H1 (cell line): ENCODE results near the gene OLFM2. TPM values are rescaled to one million over a fixed set of nuclear protein-coding genes. Genes with fewer than 3 reads are reported as not detected.

Experiments
- CTCF ChIA-PET: fragments of 300-600 bp; sonication (Branson Sonifier 250); formaldehyde crosslinking; loops from one replicate; lab custom pipeline; 2021; ENCODE audit not compliant: partially characterized antibody; lab: Charles Lee
- POLR2A ChIA-PET: fragments of 300-600 bp; sonication (Branson Sonifier 250); formaldehyde crosslinking; loops from one replicate; lab custom pipeline; 2021; ENCODE audit warnings: inconsistent platforms; ENCODE audit not compliant: partially characterized antibody; lab: Charles Lee
- DNase-seq, 2 experiments: peaks; one replicate each; pipeline versions ENCODE4 v3.0.0 to v3.0.0-alpha.2; 2010 to 2022; ENCODE audit warnings: low spot score in 2 of 2, low read depth in 1 of 2, mixed read lengths in 1 of 2
- FAIRE-seq: peaks from 2 replicates; lab custom pipeline; 2011; peaks lifted over from hg19 to GRCh38; lab: Jason Lieb, UNC
- H2AFZ ChIP-seq: 2 replicates; pipeline ENCODE4 v1.8.1; 2012; ENCODE audit warnings: low read length, inconsistent platforms
- H2AK5ac ChIP-seq: 2 replicates; pipeline ENCODE4 v1.6.1; 2013; ENCODE audit warnings: low read depth, low read length
- H2BK120ac ChIP-seq: replicated peaks from 2 replicates; pipeline ENCODE3; 2013; ENCODE audit warnings: low read depth, low read length, inconsistent platforms
- H2BK12ac ChIP-seq: 2 replicates; pipeline ENCODE4 v1.6.1; 2013; ENCODE audit warnings: low read depth, low read length
- H2BK15ac ChIP-seq: 2 replicates; pipeline ENCODE4 v1.6.1; 2013; ENCODE audit warnings: low read length
- H2BK20ac ChIP-seq: 2 replicates; pipeline ENCODE4 v1.6.1; 2013; ENCODE audit warnings: low read length
- H2BK5ac ChIP-seq: 2 replicates; pipeline ENCODE4 v1.6.1; 2013; ENCODE audit warnings: low read depth, low read length
- H3K14ac ChIP-seq: 2 replicates; pipeline ENCODE4 v1.6.1; 2013; ENCODE audit warnings: inconsistent platforms; ENCODE audit not compliant: insufficient read length
- H3K18ac ChIP-seq: 2 replicates; pipeline ENCODE4 v1.6.1; 2013; ENCODE audit warnings: low read length; ENCODE audit errors: extremely low read depth
- H3K23ac ChIP-seq: 2 replicates; pipeline ENCODE4 v1.6.1; 2013; ENCODE audit warnings: inconsistent platforms; ENCODE audit not compliant: insufficient read length
- H3K23me2 ChIP-seq: 2 replicates; pipeline ENCODE4 v1.6.1; 2013; ENCODE audit warnings: low read depth, low read length
- H3K27ac ChIP-seq: 2 replicates; pipeline ENCODE4 v1.6.1; 2011; ENCODE audit warnings: low read depth, low read length, inconsistent platforms
- H3K27me3 ChIP-seq, 4 experiments: replicated peaks in 1 of 4; 1 replicate in 1 of 4; 2 replicates in 3 of 4; pipeline versions ENCODE4 v1.6.1 to v1.8.1; 2011 to 2013; ENCODE audit warnings: low read length in 3 of 4, mild to moderate bottlenecking in 3 of 4, inconsistent platforms in 2 of 4, mixed read lengths in 2 of 4, moderate library complexity in 1 of 4; ENCODE audit not compliant: control insufficient read depth in 3 of 4, insufficient read depth in 3 of 4; ENCODE audit errors: extremely low read depth in 1 of 4
- H3K36me3 ChIP-seq, 4 experiments: 2 replicates each; pipeline versions ENCODE4 v1.6.1 to v1.8.1; 2011 to 2013; ENCODE audit warnings: mild to moderate bottlenecking in 4 of 4, low read length in 3 of 4, moderate library complexity in 2 of 4, control low read depth in 1 of 4, inconsistent platforms in 1 of 4; ENCODE audit not compliant: insufficient read depth in 4 of 4, control insufficient read depth in 2 of 4
- H3K4ac ChIP-seq: replicated peaks from 2 replicates; pipeline ENCODE3; 2013; ENCODE audit warnings: low read length, low read depth, mixed read lengths, inconsistent platforms; ENCODE audit not compliant: insufficient read length
- H3K4me1 ChIP-seq, 4 experiments: replicated peaks in 1 of 4; 1 replicate in 1 of 4; 2 replicates in 3 of 4; pipeline versions ENCODE4 v1.6.1 to v1.8.1; 2011 to 2013; ENCODE audit warnings: low read length in 3 of 4, inconsistent platforms in 2 of 4, mixed read lengths in 1 of 4; ENCODE audit not compliant: insufficient read depth in 4 of 4, control insufficient read depth in 3 of 4
- H3K4me2 ChIP-seq, 2 experiments: 2 replicates each; pipeline versions ENCODE4 v1.6.1 to v1.8.1; 2011 to 2013; ENCODE audit warnings: low read depth in 2 of 2, low read length in 2 of 2, control low read depth in 1 of 2, inconsistent platforms in 1 of 2, mild to moderate bottlenecking in 1 of 2; ENCODE audit not compliant: insufficient read depth in 1 of 2
- H3K4me3 ChIP-seq, 4 experiments: fragments of 200-600, 300-600 bp in 1 of 4; sonication (generic), shearing (Covaris generic), sonication (Bioruptor Twin) in 1 of 4; 2 replicates each; pipeline versions ENCODE4 v1.5.1 to v1.8.1; 2011 to 2016; ENCODE audit warnings: low read length in 4 of 4, low read depth in 3 of 4, control low read depth in 2 of 4, inconsistent platforms in 2 of 4, mild to moderate bottlenecking in 2 of 4, mixed read lengths in 1 of 4, moderate library complexity in 1 of 4; ENCODE audit not compliant: insufficient read depth in 2 of 4; ENCODE audit errors: extremely low read depth in 1 of 4
- H3K56ac ChIP-seq: replicated peaks from 2 replicates; pipeline ENCODE3; 2013; ENCODE audit warnings: low read depth, mild to moderate bottlenecking, mixed read lengths, low read length, inconsistent platforms; ENCODE audit not compliant: insufficient read length
- H3K79me1 ChIP-seq: 2 replicates; pipeline ENCODE4 v1.6.1; 2013; ENCODE audit warnings: low read depth, low read length, control low read depth
- H3K79me2 ChIP-seq, 2 experiments: 2 replicates each; pipeline versions ENCODE4 v1.6.1 to v1.8.1; 2012 to 2013; ENCODE audit warnings: low read length in 2 of 2, mild to moderate bottlenecking in 2 of 2, inconsistent platforms in 1 of 2; ENCODE audit not compliant: insufficient read depth in 2 of 2, control insufficient read depth in 1 of 2
- H3K9ac ChIP-seq, 4 experiments: replicated peaks in 1 of 4; 1 replicate in 1 of 4; 2 replicates in 3 of 4; pipeline versions ENCODE4 v1.6.1 to v1.8.1; 2011 to 2013; ENCODE audit warnings: low read depth in 3 of 4, low read length in 3 of 4, control low read depth in 2 of 4, mild to moderate bottlenecking in 2 of 4, moderate library complexity in 2 of 4, inconsistent platforms in 1 of 4; ENCODE audit errors: extremely low read depth in 1 of 4
- H3K9me3 ChIP-seq, 2 experiments: 2 replicates each; pipeline versions ENCODE4 v1.6.1 to v1.8.1; 2012 to 2013; ENCODE audit warnings: mild to moderate bottlenecking in 2 of 2, moderate library complexity in 2 of 2, control low read depth in 1 of 2, inconsistent platforms in 1 of 2, low read depth in 1 of 2, low read length in 1 of 2, mixed read lengths in 1 of 2; ENCODE audit not compliant: insufficient read depth in 2 of 2
- H4K20me1 ChIP-seq, 2 experiments: replicated peaks in 1 of 2; 2 replicates each; pipeline versions ENCODE3 to v1.8.1; 2011 to 2013; ENCODE audit warnings: inconsistent platforms in 2 of 2, low read length in 2 of 2, mild to moderate bottlenecking in 1 of 2; ENCODE audit not compliant: insufficient read depth in 2 of 2, control insufficient read depth in 1 of 2
- H4K5ac ChIP-seq: 2 replicates; pipeline ENCODE4 v1.6.1; 2013; ENCODE audit warnings: low read length, low read depth, mixed read lengths, inconsistent platforms; ENCODE audit not compliant: insufficient read length
- H4K8ac ChIP-seq: 2 replicates; pipeline ENCODE4 v1.8.0; 2013; ENCODE audit warnings: mild to moderate bottlenecking, moderate library complexity, low read length, inconsistent platforms; ENCODE audit not compliant: insufficient read depth; ENCODE audit errors: extremely low read depth
- H4K91ac ChIP-seq: replicated peaks from 2 replicates; pipeline ENCODE3; 2013; ENCODE audit warnings: low read length, mixed read lengths, inconsistent platforms; ENCODE audit not compliant: insufficient read length
- BRCA1 ChIP-seq: IDR thresholded peaks from 2 replicates; pipeline ENCODE4 v1.6.1; 2012; ENCODE audit warnings: low read depth, low read length, improper control_type of control experiment
- CREB1 ChIP-seq: IDR thresholded peaks from 2 replicates; pipeline ENCODE4 v1.6.1; 2012; ENCODE audit warnings: inconsistent platforms
- CTBP2 ChIP-seq: IDR thresholded peaks from 2 replicates; pipeline ENCODE4 v1.7.0; 2011; ENCODE audit warnings: borderline replicate concordance, mild to moderate bottlenecking, moderate library complexity, mixed read lengths, low read length; ENCODE audit not compliant: insufficient read depth, insufficient read length
- JUN ChIP-seq: IDR thresholded peaks from 2 replicates; pipeline ENCODE4 v1.6.1; 2011; ENCODE audit warnings: low read depth, mild to moderate bottlenecking, improper control_type of control experiment, low read length
- JUND ChIP-seq: IDR thresholded peaks from 2 replicates; pipeline ENCODE4 v1.6.1; 2011; ENCODE audit warnings: mild to moderate bottlenecking, improper control_type of control experiment, low read length
- RAD21 ChIP-seq, 2 experiments: IDR thresholded peaks in 1 of 2; conservative IDR thresholded peaks in 1 of 2; 2 replicates each; pipeline ENCODE4 v1.6.1; 2011; ENCODE audit warnings: low read depth in 2 of 2, low read length in 2 of 2, improper control_type of control experiment in 1 of 2, inconsistent platforms in 1 of 2, mild to moderate bottlenecking in 1 of 2, moderate library complexity in 1 of 2
- SIX5 ChIP-seq: IDR thresholded peaks from 2 replicates; pipeline ENCODE4 v1.6.1; 2011; ENCODE audit warnings: mild to moderate bottlenecking, low read depth, low read length
- WGBS, 2 experiments: shearing (Covaris generic) in 1 of 2; methylation state at CpG; one replicate each; pipeline versions ENCODE4 v1.1.6 to v1.1.7; 2013 to 2015; ENCODE audit warnings: low lambda C conversion rate in 2 of 2, mixed read lengths in 2 of 2, inconsistent platforms in 1 of 2, low coverage in 1 of 2, missing lambda C conversion rate in 1 of 2; ENCODE audit not compliant: insufficient replicate concordance in 2 of 2, insufficient coverage in 1 of 2, insufficient read length in 1 of 2; ENCODE audit errors: extremely low coverage in 1 of 2, missing lambda C conversion rate in 1 of 2; 5-methylcytosine and 5-hydroxymethylcytosine counted together
- polyA plus RNA-seq, 7 experiments: library from polyadenylated mRNA; depleted of rRNA in 3 of 7; stranded (reverse) in 5 of 7; unstranded in 2 of 7; fragments of >200 nt in 5 of 7; fragments of 200-250 nt in 2 of 7; gene quantifications; 1 replicate in 5 of 7; 2 replicates in 1 of 7; 4 replicates in 1 of 7; pipeline versions ENCODE4 v1.2.1 to v1.2.3, GENCODE V29; 2011 to 2013; ENCODE audit warnings: missing spikeins in 2 of 7, mixed read lengths in 2 of 7
- total RNA-seq: library from RNA; stranded (reverse); fragmentation: NEBNext Ultra II Directional; extraction: Animal tissue kit (Norgen Biotek cat#: 25700); gene quantifications from 2 replicates; pipeline ENCODE4 v1.2.1, GENCODE V29; 2021
- TF ChIP-seq, protein P1 (sequence below), 3 experiments: IDR thresholded peaks; 1 replicate in 2 of 3; 2 replicates in 1 of 3; pipeline versions ENCODE4 v1.5.1 to v1.6.1; 2011; ENCODE audit warnings: low read length in 3 of 3, mild to moderate bottlenecking in 3 of 3, inconsistent platforms in 2 of 3, low read depth in 1 of 3, moderate library complexity in 1 of 3; ENCODE audit not compliant: insufficient read depth in 1 of 3; ENCODE audit errors: control extremely low read depth in 1 of 3
- TF ChIP-seq, protein P2 (sequence below): IDR thresholded peaks from 2 replicates; pipeline ENCODE4 v1.6.1; 2012; ENCODE audit warnings: inconsistent platforms

OLFM2 gene
- total and polyA plus RNA-seq, 2 of the 8 experiments (the other 6 are each of a cell fraction or from before 2014, with no cell fraction given), result 68.2 to 151 TPM

DNA sequence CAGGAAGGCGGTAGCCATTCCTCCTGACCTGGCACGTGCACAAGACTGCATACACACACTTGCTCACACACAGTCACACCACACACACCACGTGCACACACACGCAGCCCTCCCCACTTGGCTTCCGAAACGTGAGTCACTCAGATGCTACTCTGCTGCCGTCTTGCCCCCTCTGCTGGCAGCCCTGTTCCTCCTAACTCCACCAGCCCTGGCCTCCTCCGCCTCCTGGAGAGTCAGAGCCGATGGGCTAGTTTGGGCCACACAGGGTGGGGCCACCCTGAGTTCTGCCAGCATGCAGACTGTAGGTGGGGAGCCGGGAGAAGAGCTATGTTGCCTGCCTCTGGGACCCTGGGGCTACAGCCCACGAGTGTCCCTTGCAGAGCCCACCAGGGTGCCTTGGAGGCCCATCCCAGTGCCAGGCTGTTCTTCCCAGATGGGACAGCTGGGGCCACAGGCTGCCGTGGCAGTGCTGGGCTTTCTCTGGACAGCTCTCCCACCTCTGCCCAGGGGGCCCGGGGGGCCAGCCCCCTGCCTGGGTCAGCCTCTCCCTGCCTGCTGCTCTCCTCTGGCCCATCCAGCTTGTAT, 89.1 kb downstream of the OLFM2 start:
- no peak overlapping the region for H3K4me3 ChIP-seq
- H4K8ac ChIP-seq, result no peak overlapping the region
- H3K23me2 ChIP-seq, result no peaks in the 10 kb centered on the region
- no peak overlapping the region for H3K27ac ChIP-seq
- H3K27me3 ChIP-seq, result no peaks in the 10 kb centered on the region
- H4K91ac ChIP-seq, result no peak overlapping the region
- no peak overlapping the region for H2BK120ac ChIP-seq
- H4K5ac ChIP-seq, result no peak overlapping the region
- H3K23ac ChIP-seq, result no peak overlapping the region
- H2AK5ac ChIP-seq, result no peak overlapping the region
- no peak overlapping the region for H3K9ac ChIP-seq
- no peak overlapping the region for H2BK12ac ChIP-seq
- peaks cover 14 to 34% of the 10 kb centered on the region in 2 experiments for H4K20me1 ChIP-seq
- no peaks in the 10 kb centered on the region for H3K79me2 ChIP-seq
- no peak overlapping the region for H3K4ac ChIP-seq
- FAIRE-seq (peak; percentile 19), DNase-seq (peak; percentile 51 to 79)
- no peak overlapping the region for H3K4me2 ChIP-seq
- H3K14ac ChIP-seq, result no peak overlapping the region
- 66% methylated on average over 13 of the region's 13 CpGs; no CpG with 5 or more reads in 1 of the 2 experiments for WGBS, 2 experiments
- no peak overlapping the region for H3K56ac ChIP-seq
- no peaks in the 10 kb centered on the region for H3K9me3 ChIP-seq
- ChIA-PET POLR2A (interaction anchor here (0.9 to 1.6 kb wide), 3 partner anchors 15 to 69 kb away, joined by 3 read pairs; no protein-coding TSS in a partner anchor), CTCF (interaction anchor here (0.5 to 2.5 kb wide), 21 partner anchors 8 to 288 kb away, joined by 3 to 18 read pairs (median 4); partner anchors contain the start of gene PIN1)
- H3K4me1 ChIP-seq, result peaks cover 0 to 16% (median 9%) of the 10 kb centered on the region in 4 experiments; a peak in 6 of 7 replicates
- H2BK20ac ChIP-seq, result no peak overlapping the region
- no peak overlapping the region; the same call in 1 of the 2 replicates for H2BK5ac ChIP-seq
- H2BK15ac ChIP-seq, result no peak overlapping the region
- H3K36me3 ChIP-seq, result peaks cover 1 to 12% (median 3%) of the 10 kb centered on the region in 4 experiments; a peak in 6 of 8 replicates
- H3K18ac ChIP-seq, result no peak overlapping the region; the same call in 1 of the 2 replicates
- no peak overlapping the region for H2AFZ ChIP-seq
- H3K79me1 ChIP-seq, result no peaks in the 10 kb centered on the region; the same call in 1 of the 2 replicates
- no peak for TF ChIP-seq BRCA1
- no peak for TF ChIP-seq SIX5
- no peak for TF ChIP-seq JUN
- TF ChIP-seq, protein P1, sequence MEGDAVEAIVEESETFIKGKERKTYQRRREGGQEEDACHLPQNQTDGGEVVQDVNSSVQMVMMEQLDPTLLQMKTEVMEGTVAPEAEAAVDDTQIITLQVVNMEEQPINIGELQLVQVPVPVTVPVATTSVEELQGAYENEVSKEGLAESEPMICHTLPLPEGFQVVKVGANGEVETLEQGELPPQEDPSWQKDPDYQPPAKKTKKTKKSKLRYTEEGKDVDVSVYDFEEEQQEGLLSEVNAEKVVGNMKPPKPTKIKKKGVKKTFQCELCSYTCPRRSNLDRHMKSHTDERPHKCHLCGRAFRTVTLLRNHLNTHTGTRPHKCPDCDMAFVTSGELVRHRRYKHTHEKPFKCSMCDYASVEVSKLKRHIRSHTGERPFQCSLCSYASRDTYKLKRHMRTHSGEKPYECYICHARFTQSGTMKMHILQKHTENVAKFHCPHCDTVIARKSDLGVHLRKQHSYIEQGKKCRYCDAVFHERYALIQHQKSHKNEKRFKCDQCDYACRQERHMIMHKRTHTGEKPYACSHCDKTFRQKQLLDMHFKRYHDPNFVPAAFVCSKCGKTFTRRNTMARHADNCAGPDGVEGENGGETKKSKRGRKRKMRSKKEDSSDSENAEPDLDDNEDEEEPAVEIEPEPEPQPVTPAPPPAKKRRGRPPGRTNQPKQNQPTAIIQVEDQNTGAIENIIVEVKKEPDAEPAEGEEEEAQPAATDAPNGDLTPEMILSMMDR (IDR thresholded peaks at IDR 0.05; ENCODE audit: control extremely low read depth in 1 of 3, insufficient read depth in 1 of 3, low read depth in 1 of 3, low read length in 3 of 3), result peak; percentile 68 to 96 (median 93)
- no peak for TF ChIP-seq CREB1
- peak; percentile 87 for TF ChIP-seq JUND
- TF ChIP-seq, protein P2, sequence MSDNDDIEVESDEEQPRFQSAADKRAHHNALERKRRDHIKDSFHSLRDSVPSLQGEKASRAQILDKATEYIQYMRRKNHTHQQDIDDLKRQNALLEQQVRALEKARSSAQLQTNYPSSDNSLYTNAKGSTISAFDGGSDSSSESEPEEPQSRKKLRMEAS, result 0 out of 2 replicates have a peak, but pooled peaks have one; percentile 7
- no peak for TF ChIP-seq CTBP2
- peak; percentile 53 to 66 for TF ChIP-seq RAD21 (IDR thresholded peaks at IDR 0.05 in 1 of 2, conservative IDR thresholded peaks at IDR 0.05 in 1 of 2; ENCODE audit: low read depth in 2 of 2, low read length in 2 of 2)
